ENCODE results near the gene USF2. TPM values are rescaled to one million over a fixed set of nuclear protein-coding genes. Genes with fewer than 3 reads are reported as not detected.

Gene USF2
- total and polyA plus RNA-seq, 10 of the 15 experiments (the other 5 are each of a cell fraction or from before 2014, with no cell fraction given), result 0.56 to 157 (median 65.5) TPM

DNA sequence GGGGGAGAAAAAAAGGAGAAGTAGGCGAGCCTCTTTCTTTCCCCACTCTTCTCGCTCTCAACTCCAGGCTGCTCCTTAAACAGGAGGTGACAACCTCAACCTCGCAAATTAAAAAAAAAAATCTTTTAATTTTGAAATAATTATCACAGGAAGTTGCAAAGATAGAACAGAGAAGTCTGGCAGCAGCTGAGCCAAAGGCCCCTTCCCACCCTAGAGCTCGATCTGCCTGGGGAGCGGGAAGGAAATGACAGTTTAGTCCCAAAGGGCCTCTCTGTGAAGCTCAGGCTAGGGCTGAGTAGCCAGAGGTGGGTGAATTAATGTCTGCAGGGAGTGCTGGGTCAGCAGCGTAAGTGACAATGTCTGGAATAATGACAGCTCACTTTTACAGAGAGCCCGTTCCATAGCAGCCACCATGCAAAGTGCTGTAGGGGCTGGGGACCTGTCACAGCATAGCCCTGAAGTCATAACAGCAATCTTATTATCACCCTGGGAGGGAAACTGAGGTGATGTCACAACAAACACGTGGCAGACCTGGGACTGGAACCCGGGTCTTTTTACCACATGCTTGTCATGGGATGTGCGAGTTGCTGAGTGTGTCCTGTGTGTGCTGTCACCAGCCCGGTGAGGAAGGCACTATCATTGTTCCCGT lies 51.4 kb downstream of the USF2 start (continued):
- TF ChIP-seq, protein P1, sequence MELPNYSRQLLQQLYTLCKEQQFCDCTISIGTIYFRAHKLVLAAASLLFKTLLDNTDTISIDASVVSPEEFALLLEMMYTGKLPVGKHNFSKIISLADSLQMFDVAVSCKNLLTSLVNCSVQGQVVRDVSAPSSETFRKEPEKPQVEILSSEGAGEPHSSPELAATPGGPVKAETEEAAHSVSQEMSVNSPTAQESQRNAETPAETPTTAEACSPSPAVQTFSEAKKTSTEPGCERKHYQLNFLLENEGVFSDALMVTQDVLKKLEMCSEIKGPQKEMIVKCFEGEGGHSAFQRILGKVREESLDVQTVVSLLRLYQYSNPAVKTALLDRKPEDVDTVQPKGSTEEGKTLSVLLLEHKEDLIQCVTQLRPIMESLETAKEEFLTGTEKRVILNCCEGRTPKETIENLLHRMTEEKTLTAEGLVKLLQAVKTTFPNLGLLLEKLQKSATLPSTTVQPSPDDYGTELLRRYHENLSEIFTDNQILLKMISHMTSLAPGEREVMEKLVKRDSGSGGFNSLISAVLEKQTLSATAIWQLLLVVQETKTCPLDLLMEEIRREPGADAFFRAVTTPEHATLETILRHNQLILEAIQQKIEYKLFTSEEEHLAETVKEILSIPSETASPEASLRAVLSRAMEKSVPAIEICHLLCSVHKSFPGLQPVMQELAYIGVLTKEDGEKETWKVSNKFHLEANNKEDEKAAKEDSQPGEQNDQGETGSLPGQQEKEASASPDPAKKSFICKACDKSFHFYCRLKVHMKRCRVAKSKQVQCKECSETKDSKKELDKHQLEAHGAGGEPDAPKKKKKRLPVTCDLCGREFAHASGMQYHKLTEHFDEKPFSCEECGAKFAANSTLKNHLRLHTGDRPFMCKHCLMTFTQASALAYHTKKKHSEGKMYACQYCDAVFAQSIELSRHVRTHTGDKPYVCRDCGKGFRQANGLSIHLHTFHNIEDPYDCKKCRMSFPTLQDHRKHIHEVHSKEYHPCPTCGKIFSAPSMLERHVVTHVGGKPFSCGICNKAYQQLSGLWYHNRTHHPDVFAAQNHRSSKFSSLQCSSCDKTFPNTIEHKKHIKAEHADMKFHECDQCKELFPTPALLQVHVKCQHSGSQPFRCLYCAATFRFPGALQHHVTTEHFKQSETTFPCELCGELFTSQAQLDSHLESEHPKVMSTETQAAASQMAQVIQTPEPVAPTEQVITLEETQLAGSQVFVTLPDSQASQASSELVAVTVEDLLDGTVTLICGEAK (IDR thresholded peaks at IDR 0.05; ENCODE audit: borderline replicate concordance), result no peak
- no peak for TF ChIP-seq LARP7 (IDR thresholded peaks at IDR 0.05)
- no peak for TF ChIP-seq NR2C1 (IDR thresholded peaks at IDR 0.05)
- no peak for TF ChIP-seq BCL11A (IDR thresholded peaks at IDR 0.05; ENCODE audit: low read depth, low read length)
- TF ChIP-seq, protein P2, sequence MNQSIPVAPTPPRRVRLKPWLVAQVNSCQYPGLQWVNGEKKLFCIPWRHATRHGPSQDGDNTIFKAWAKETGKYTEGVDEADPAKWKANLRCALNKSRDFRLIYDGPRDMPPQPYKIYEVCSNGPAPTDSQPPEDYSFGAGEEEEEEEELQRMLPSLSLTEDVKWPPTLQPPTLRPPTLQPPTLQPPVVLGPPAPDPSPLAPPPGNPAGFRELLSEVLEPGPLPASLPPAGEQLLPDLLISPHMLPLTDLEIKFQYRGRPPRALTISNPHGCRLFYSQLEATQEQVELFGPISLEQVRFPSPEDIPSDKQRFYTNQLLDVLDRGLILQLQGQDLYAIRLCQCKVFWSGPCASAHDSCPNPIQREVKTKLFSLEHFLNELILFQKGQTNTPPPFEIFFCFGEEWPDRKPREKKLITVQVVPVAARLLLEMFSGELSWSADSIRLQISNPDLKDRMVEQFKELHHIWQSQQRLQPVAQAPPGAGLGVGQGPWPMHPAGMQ (IDR thresholded peaks at IDR 0.05; ENCODE audit: borderline replicate concordance), result no peak
- no peak for TF ChIP-seq PRDM15 (CRISPR knock-in tag; IDR thresholded peaks at IDR 0.05)
- no peak for TF ChIP-seq SREBF1 (IDR thresholded peaks at IDR 0.05; ENCODE audit: low read length)
- TF ChIP-seq NFYB (IDR thresholded peaks at IDR 0.05; ENCODE audit: insufficient read depth, low read depth, low read length), result no peak
- TF ChIP-seq IRF4 (IDR thresholded peaks at IDR 0.05; ENCODE audit: low read depth, low read length), result no peak
- no peak for TF ChIP-seq ATF3 (IDR thresholded peaks at IDR 0.05; ENCODE audit: borderline replicate concordance, extremely low read depth, low read depth, low read length)
- TF ChIP-seq SUZ12 (IDR thresholded peaks at IDR 0.05; ENCODE audit: unreplicated experiment), result no peak
- TF ChIP-seq PML (IDR thresholded peaks at IDR 0.05; ENCODE audit: low read length), result no peak
- no peak for TF ChIP-seq TCF3 (IDR thresholded peaks at IDR 0.05; ENCODE audit: borderline replicate concordance, insufficient read depth, low read depth, low read length)
- no peak for TF ChIP-seq NRF1 (conservative IDR thresholded peaks at IDR 0.05; ENCODE audit: low read depth, low read length)
- no peak for TF ChIP-seq MTA3 (IDR thresholded peaks at IDR 0.05; ENCODE audit: borderline replicate concordance, low read length)
- TF ChIP-seq RELB (IDR thresholded peaks at IDR 0.05; ENCODE audit: low read depth), result peak; percentile 70
- peak; percentile 7 to 9; a peak in 1 of 4 replicates for TF ChIP-seq EP300 (IDR thresholded peaks at IDR 0.05; ENCODE audit: borderline replicate concordance in 1 of 2, control insufficient read depth in 1 of 2, low read depth in 2 of 2, low read length in 2 of 2)
